Thyroid gland (tissue), 4 donors: ENCODE data around the gene UBE2Q2.

Source experiments
- POLR2A ChIP-seq, 2 donors: fragments of 450-650 bp; IDR thresholded peaks; one replicate each; pipeline ENCODE4 v1.6.1; 2017; ENCODE audit warnings: antibody characterized with exemption in 2 of 2, mild to moderate bottlenecking in 2 of 2, moderate library complexity in 1 of 2
- TF ChIP-seq, protein P1 (sequence below), 6 experiments: fragments of 200-600 bp in 3 of 6; fragments of 450-650 bp in 3 of 6; sonication (generic) in 3 of 6; IDR thresholded peaks; one replicate each; pipeline ENCODE4 v1.5.1; 2016 to 2019; ENCODE audit warnings: antibody characterized with exemption in 6 of 6, mild to moderate bottlenecking in 2 of 6, inconsistent platforms in 1 of 6, moderate library complexity in 1 of 6

DNA sequence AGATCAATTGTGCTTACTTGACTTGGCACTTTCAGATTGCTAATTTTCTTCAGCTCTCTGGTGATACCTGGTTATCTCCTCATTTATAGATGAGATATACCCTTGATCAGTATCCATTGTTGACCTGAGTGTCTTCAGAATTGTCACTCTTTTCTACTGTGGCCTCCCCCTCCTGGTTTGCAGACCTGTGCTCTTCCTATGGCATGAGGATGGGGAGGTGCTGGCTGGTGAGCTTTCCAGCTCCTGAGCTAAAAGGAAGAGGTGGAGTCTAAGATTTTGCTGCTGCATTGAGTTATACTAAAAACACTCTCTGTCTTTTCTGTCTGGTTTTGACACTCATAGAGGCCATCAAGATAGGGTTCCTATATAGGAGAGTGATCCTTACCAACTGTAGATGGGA is 23.7 kb downstream of the UBE2Q2 start:
- TF ChIP-seq, protein P1, sequence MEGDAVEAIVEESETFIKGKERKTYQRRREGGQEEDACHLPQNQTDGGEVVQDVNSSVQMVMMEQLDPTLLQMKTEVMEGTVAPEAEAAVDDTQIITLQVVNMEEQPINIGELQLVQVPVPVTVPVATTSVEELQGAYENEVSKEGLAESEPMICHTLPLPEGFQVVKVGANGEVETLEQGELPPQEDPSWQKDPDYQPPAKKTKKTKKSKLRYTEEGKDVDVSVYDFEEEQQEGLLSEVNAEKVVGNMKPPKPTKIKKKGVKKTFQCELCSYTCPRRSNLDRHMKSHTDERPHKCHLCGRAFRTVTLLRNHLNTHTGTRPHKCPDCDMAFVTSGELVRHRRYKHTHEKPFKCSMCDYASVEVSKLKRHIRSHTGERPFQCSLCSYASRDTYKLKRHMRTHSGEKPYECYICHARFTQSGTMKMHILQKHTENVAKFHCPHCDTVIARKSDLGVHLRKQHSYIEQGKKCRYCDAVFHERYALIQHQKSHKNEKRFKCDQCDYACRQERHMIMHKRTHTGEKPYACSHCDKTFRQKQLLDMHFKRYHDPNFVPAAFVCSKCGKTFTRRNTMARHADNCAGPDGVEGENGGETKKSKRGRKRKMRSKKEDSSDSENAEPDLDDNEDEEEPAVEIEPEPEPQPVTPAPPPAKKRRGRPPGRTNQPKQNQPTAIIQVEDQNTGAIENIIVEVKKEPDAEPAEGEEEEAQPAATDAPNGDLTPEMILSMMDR (IDR thresholded peaks at IDR 0.05): no peak
- TF ChIP-seq POLR2A (IDR thresholded peaks at IDR 0.05): no peak
